Pancreas (tissue), 10 donors: ENCODE measurements around the gene PUS10. TPM values are rescaled to one million over a fixed set of nuclear protein-coding genes. Genes with fewer than 3 reads are reported as not detected.

Experiments
- ATAC-seq, 4 donors: fragments of 200-7000 bp; cut with Tn5 transposase; one replicate each; pipeline versions ENCODE4 v1.8.0 to v1.9.1; 2020; ENCODE audit warnings: mild to moderate bottlenecking in 4 of 4, moderate library complexity in 4 of 4
- DNase-seq, 6 donors: peaks; one replicate each; pipeline ENCODE4 v3.0.0-alpha.2; 2020
- FAIRE-seq: peaks from 2 replicates; lab custom pipeline; 2012; peaks lifted over from hg19 to GRCh38; lab: Jason Lieb, UNC
- H3K27ac ChIP-seq, 4 donors: fragments of 200-600 bp; sonication (generic); 1 replicate in 3 of 4; 2 replicates in 1 of 4; pipeline versions ENCODE4 v1.5.0 to v1.8.0; 2020
- H3K27me3 ChIP-seq, 4 donors: fragments of 200-600 bp; one replicate each; pipeline ENCODE4 v1.8.0; 2021
- H3K36me3 ChIP-seq, 3 donors: fragments of 200-600 bp; sonication (generic) in 1 of 3; one replicate each; pipeline versions ENCODE4 v1.5.0 to v1.8.0; 2020 to 2021
- H3K4me1 ChIP-seq, 3 donors: fragments of 200-600 bp; one replicate each; pipeline ENCODE4 v1.8.0; 2021
- H3K4me3 ChIP-seq, 4 donors: fragments of 200-600 bp; sonication (generic) in 2 of 4; one replicate each; pipeline versions ENCODE4 v1.5.0 to v1.8.0; 2020 to 2021
- H3K9me3 ChIP-seq, 4 donors: fragments of 200-600 bp; one replicate each; pipeline ENCODE4 v1.8.0; 2021
- CTCF ChIP-seq, 4 donors: fragments of 200-600 bp; sonication (generic) in 3 of 4; IDR thresholded peaks; one replicate each; pipeline versions ENCODE4 v1.5.0 to v1.8.0; 2021; ENCODE audit warnings: antibody characterized with exemption in 4 of 4
- WGBS, 2 donors: extraction: QIAGEN DNeasy Blood & Tissue Kit; methylation state at CpG; one replicate each; pipeline ENCODE4 v1.1.7; 2013; 5-methylcytosine and 5-hydroxymethylcytosine counted together
- intact Hi-C, 3 donors: fragments of 100-400 bp; cut with DNase I; formaldehyde crosslinking; loops; one replicate each; pipeline versions ENCODE4 v1.11.1 to v1.14.2; 2022
- polyA plus RNA-seq, 2 donors: library from polyadenylated mRNA; stranded (reverse); fragments of 200-250 nt; gene quantifications; one replicate each; pipeline ENCODE4 v1.2.3, GENCODE V29; 2013
- total RNA-seq, 6 donors: library from RNA; stranded (reverse); fragmentation: NEBNext Ultra II Directional in 4 of 6; extraction: Animal tissue kit (Norgen Biotek cat#: 25700) in 4 of 6; gene quantifications; one replicate each; pipeline versions ENCODE4 v1.2.1 to v1.2.4, GENCODE V29; 2021 to 2023
- donor health status: healthy with polysubstance abuse.
- donor health status: DM: no; HTN: no; CAD: no; lungs with moderate emphysema.
- donor health status: DM: no; HTN: no; CAD: no.
- donor health status: control.
- donor health status: control.
- donor health status: Bipolar disorder and iron deficiency.
- donor health status: DM: yes; HTN: yes; CAD: no.
- donor health status: DM: no; HTN: no; CAD: no.
- donor health status: DM: no; HTN: no; CAD: no.
- donor health status: DM: yes; HTN: yes; CAD: no.

PUS10 gene
- total and polyA plus RNA-seq, 8 donors = 1.6 to 6.0 (median 2.8) TPM

- no peak for TF ChIP-seq CTCF (IDR thresholded peaks at IDR 0.05)
These were observed 37.8 kb downstream of the PUS10 start for GRCh38 chr2:60980071-60980815.

GRCh38 chr2:60979231-60979630 is 38.8 kb downstream of the PUS10 start:
- no peak for FAIRE-seq
- WGBS, 2 donors = 86 to 88% methylated on average over 4 of the region's 4 CpGs

More at GRCh38 chr2:60980071-60980815, 37.8 kb downstream of the PUS10 start:
- intact Hi-C loops = no loop called here
- H3K4me3 ChIP-seq = no peak overlapping the region
- H3K27me3 ChIP-seq = no peaks in the 10 kb centered on the region
- H3K27ac ChIP-seq = no peak overlapping the region
- no peak for DNase-seq
- 81 to 84% methylated on average over 3 of the region's 3 CpGs for WGBS, 2 donors
- no peak for FAIRE-seq
- ATAC-seq = no peak
- H3K9me3 ChIP-seq = no peaks in the 10 kb centered on the region
- no peaks in the 10 kb centered on the region for H3K4me1 ChIP-seq
- no peaks in the 10 kb centered on the region for H3K36me3 ChIP-seq

GRCh38 chr2:60977562-60977895 is 40.5 kb downstream of the PUS10 start:
- 96 to 100% methylated on average over 1 of the region's 1 CpG for WGBS, 2 donors
- H3K9me3 ChIP-seq = no peaks in the 10 kb centered on the region
- no peak overlapping the region for H3K4me3 ChIP-seq
- H3K27ac ChIP-seq = no peak overlapping the region
- H3K4me1 ChIP-seq = no peaks in the 10 kb centered on the region
- ATAC-seq (no peak), FAIRE-seq (no peak), DNase-seq (no peak)
- no peaks in the 10 kb centered on the region for H3K36me3 ChIP-seq
- no peak for TF ChIP-seq CTCF (IDR thresholded peaks at IDR 0.05)
- intact Hi-C loops = no loop called here
- H3K27me3 ChIP-seq = no peaks in the 10 kb centered on the region

More at GRCh38 chr2:60979231-60979630, 38.8 kb downstream of the PUS10 start:
- no peaks in the 10 kb centered on the region for H3K9me3 ChIP-seq
- no peaks in the 10 kb centered on the region for H3K27me3 ChIP-seq
- no peak overlapping the region for H3K4me3 ChIP-seq
- TF ChIP-seq CTCF (IDR thresholded peaks at IDR 0.05) = no peak
- no peaks in the 10 kb centered on the region for H3K4me1 ChIP-seq
- H3K27ac ChIP-seq = no peak overlapping the region
- H3K36me3 ChIP-seq = no peaks in the 10 kb centered on the region
- no peak for ATAC-seq
- no peak for DNase-seq
- intact Hi-C loops = no loop called here

GRCh38 chr2:60976875-60977561 is 41.0 kb downstream of the PUS10 start:
- intact Hi-C loops = no loop called here
- no peaks in the 10 kb centered on the region for H3K4me1 ChIP-seq
- 56% methylated on average over 5 of the region's 5 CpGs for WGBS, 2 donors
- TF ChIP-seq CTCF (IDR thresholded peaks at IDR 0.05) = no peak
- ATAC-seq (peak in 3 of 4 donors; percentile 38 to 72 (median 66)), FAIRE-seq (no peak), DNase-seq (no peak)
- no peak overlapping the region for H3K4me3 ChIP-seq
- H3K9me3 ChIP-seq = no peaks in the 10 kb centered on the region
- no peaks in the 10 kb centered on the region for H3K27me3 ChIP-seq
- no peaks in the 10 kb centered on the region for H3K36me3 ChIP-seq
- no peak overlapping the region for H3K27ac ChIP-seq
